Panc1 (cell line): ENCODE results near the gene SKP1. TPM values are rescaled to one million over a fixed set of nuclear protein-coding genes. Genes with fewer than 3 reads are reported as not detected.

Source experiments
- ATAC-seq: fragments of 200-7000 bp; cut with Tn5 transposase; 2 replicates; pipeline ENCODE4 v1.9.1; 2020; ENCODE audit warnings: mild to moderate bottlenecking, moderate library complexity
- BruUV-seq: library from RNA; stranded (reverse); fragments of 400-500 nt; replicated peaks from 2 replicates; lab custom pipeline; 2021; lab: Mats Ljungman, UMichigan
- CTCF ChIA-PET: fragments of 300-600 bp; sonication (Branson Sonifier 250); formaldehyde crosslinking; loops from one replicate; lab custom pipeline; 2022; ENCODE audit warnings: antibody characterized with exemption; lab: Charles Lee
- POLR2A ChIA-PET: fragments of 300-600 bp; sonication (Branson Sonifier 250); formaldehyde crosslinking; loops from one replicate; lab custom pipeline; 2022; ENCODE audit warnings: antibody characterized with exemption; lab: Charles Lee
- DNase-seq: peaks from one replicate; pipeline ENCODE4 v3.0.0-alpha.2; 2010; ENCODE audit warnings: low read depth, low spot score
- H3K27ac ChIP-seq: 2 replicates; pipeline ENCODE4 v1.5.1; 2011; ENCODE audit warnings: mild to moderate bottlenecking, low read length, inconsistent platforms
- H3K27me3 ChIP-seq: fragments of 200-500 bp; sonication (Bioruptor generic); 2 replicates; pipeline ENCODE4 v1.6.0; 2014; ENCODE audit warnings: low read length, inconsistent platforms; ENCODE audit not compliant: control insufficient read depth, insufficient read depth
- H3K36me3 ChIP-seq: fragments of 200-500 bp; sonication (Bioruptor generic); 2 replicates; pipeline ENCODE4 v1.5.1; 2014; ENCODE audit warnings: inconsistent platforms, mild to moderate bottlenecking, low read length, moderate library complexity; ENCODE audit not compliant: control insufficient read depth, insufficient read depth
- H3K4me1 ChIP-seq: 2 replicates; pipeline ENCODE4 v1.5.1; 2011; ENCODE audit warnings: inconsistent platforms, mild to moderate bottlenecking, low read length, moderate library complexity; ENCODE audit not compliant: control insufficient read depth, insufficient read depth
- H3K4me3 ChIP-seq, 2 experiments: 2 replicates each; pipeline ENCODE4 v1.5.1; 2011 to 2012; ENCODE audit warnings: low read depth in 2 of 2, low read length in 2 of 2, mild to moderate bottlenecking in 2 of 2, inconsistent platforms in 1 of 2, moderate library complexity in 1 of 2
- H3K9me3 ChIP-seq: fragments of 200-500 bp; sonication (Bioruptor generic); 2 replicates; pipeline ENCODE4 v1.5.1; 2014; ENCODE audit warnings: low read depth, mild to moderate bottlenecking, inconsistent platforms, low read length, moderate library complexity; ENCODE audit not compliant: control insufficient read depth, insufficient read depth
- POLR2AphosphoS5 ChIP-seq: IDR thresholded peaks from 2 replicates; pipeline ENCODE4 v1.6.1; 2012; ENCODE audit warnings: mild to moderate bottlenecking, low read depth, low read length, moderate library complexity
- SIN3A ChIP-seq: IDR thresholded peaks from 2 replicates; pipeline ENCODE4 v1.6.1; 2012; ENCODE audit warnings: low read depth, mild to moderate bottlenecking, low read length, moderate library complexity, borderline replicate concordance; ENCODE audit not compliant: insufficient read depth
- TCF7L2 ChIP-seq: IDR thresholded peaks from 2 replicates; pipeline ENCODE4 v1.6.1; 2011; ENCODE audit warnings: mild to moderate bottlenecking, low read depth, low read length, inconsistent platforms
- in situ Hi-C: cut with HindIII; loops from 2 replicates; pipeline ENCODE4 v1.10.0; 2016; ENCODE audit warnings: low sequenced_read_pairs, low pct_unique_long_range_greater_than_20kb
- intact Hi-C: fragments of 100-400 bp; cut with micrococcal nuclease; formaldehyde crosslinking; loops from one replicate; pipeline ENCODE4 v1.10.0; 2022; ENCODE audit not compliant: unreplicated experiment
- total RNA-seq: library from RNA; stranded (reverse); gene quantifications from one replicate; pipeline ENCODE4 v1.2.1, GENCODE V29; 2021; ENCODE audit not compliant: unreplicated experiment
- TF ChIP-seq, protein P1 (sequence below): fragments of 450-650 bp; IDR thresholded peaks from 2 replicates; pipeline ENCODE4 v1.5.1; 2017; ENCODE audit warnings: mild to moderate bottlenecking
- TF ChIP-seq, protein P2 (sequence below), 2 experiments: IDR thresholded peaks; 2 replicates each; pipeline ENCODE4 v1.6.1; 2011 to 2012; ENCODE audit warnings: low read depth in 2 of 2, control low read depth in 1 of 2, low read length in 1 of 2, mild to moderate bottlenecking in 1 of 2, moderate library complexity in 1 of 2; ENCODE audit not compliant: insufficient read depth in 1 of 2

The SKP1 gene
- total RNA-seq, 1 experiment from 2014 or later = 301 TPM

DNA sequence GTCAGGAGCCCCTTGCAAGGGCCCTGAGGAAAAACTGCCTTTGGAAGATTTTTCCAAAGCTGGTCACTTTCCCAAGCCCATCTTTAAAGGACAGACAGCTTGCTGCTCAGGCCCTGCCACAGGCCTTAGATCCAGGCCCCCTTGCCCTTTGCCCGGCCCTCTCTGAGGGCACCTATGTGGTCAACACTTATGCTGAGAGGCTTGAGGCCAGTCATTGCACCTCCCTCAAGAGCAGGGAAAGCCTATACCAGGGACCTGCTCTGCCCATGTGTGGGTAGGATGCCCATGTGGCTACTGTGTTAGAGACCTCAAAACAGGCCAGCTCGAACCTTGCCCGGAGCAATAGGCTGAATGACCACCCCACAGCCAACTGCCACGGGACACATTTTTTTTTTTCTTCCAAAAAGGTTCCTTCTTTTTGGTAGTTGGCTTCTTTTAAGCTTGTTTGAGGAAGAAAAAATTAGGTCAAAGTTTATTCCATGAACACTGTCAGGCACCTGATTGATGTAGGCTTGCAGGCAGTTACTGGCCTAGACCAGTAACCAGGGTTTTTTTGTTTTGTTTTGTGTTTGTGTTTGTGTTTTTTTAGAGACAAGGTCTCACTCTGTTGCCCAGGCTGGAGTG lies 58.4 kb downstream of the SKP1 start:
- ChIA-PET POLR2A (interaction anchor here (0.6 kb wide), 2 partner anchors 11 to 85 kb away, joined by 3 to 4 read pairs; no protein-coding TSS in a partner anchor), CTCF (no interaction called here)
- no TSS peak for BruUV-seq
- no peak for TF ChIP-seq POLR2AphosphoS5
- TF ChIP-seq, protein P1, sequence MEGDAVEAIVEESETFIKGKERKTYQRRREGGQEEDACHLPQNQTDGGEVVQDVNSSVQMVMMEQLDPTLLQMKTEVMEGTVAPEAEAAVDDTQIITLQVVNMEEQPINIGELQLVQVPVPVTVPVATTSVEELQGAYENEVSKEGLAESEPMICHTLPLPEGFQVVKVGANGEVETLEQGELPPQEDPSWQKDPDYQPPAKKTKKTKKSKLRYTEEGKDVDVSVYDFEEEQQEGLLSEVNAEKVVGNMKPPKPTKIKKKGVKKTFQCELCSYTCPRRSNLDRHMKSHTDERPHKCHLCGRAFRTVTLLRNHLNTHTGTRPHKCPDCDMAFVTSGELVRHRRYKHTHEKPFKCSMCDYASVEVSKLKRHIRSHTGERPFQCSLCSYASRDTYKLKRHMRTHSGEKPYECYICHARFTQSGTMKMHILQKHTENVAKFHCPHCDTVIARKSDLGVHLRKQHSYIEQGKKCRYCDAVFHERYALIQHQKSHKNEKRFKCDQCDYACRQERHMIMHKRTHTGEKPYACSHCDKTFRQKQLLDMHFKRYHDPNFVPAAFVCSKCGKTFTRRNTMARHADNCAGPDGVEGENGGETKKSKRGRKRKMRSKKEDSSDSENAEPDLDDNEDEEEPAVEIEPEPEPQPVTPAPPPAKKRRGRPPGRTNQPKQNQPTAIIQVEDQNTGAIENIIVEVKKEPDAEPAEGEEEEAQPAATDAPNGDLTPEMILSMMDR = no peak
- no peak for TF ChIP-seq SIN3A
- no peak for TF ChIP-seq TCF7L2
- TF ChIP-seq, protein P2, sequence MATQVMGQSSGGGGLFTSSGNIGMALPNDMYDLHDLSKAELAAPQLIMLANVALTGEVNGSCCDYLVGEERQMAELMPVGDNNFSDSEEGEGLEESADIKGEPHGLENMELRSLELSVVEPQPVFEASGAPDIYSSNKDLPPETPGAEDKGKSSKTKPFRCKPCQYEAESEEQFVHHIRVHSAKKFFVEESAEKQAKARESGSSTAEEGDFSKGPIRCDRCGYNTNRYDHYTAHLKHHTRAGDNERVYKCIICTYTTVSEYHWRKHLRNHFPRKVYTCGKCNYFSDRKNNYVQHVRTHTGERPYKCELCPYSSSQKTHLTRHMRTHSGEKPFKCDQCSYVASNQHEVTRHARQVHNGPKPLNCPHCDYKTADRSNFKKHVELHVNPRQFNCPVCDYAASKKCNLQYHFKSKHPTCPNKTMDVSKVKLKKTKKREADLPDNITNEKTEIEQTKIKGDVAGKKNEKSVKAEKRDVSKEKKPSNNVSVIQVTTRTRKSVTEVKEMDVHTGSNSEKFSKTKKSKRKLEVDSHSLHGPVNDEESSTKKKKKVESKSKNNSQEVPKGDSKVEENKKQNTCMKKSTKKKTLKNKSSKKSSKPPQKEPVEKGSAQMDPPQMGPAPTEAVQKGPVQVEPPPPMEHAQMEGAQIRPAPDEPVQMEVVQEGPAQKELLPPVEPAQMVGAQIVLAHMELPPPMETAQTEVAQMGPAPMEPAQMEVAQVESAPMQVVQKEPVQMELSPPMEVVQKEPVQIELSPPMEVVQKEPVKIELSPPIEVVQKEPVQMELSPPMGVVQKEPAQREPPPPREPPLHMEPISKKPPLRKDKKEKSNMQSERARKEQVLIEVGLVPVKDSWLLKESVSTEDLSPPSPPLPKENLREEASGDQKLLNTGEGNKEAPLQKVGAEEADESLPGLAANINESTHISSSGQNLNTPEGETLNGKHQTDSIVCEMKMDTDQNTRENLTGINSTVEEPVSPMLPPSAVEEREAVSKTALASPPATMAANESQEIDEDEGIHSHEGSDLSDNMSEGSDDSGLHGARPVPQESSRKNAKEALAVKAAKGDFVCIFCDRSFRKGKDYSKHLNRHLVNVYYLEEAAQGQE (IDR thresholded peaks at IDR 0.05; ENCODE audit: insufficient read depth in 1 of 2, low read depth in 2 of 2, low read length in 1 of 2) = no peak
- intact Hi-C loops (no loop called here), in situ Hi-C loops (no loop called here)
- DNase-seq = no peak
- Histone ChIP-seq H3K36me3 (no peaks in the 10 kb centered on the region), H3K27ac (no peak overlapping the region), H3K4me3 (no peak overlapping the region), H3K27me3 (no peaks in the 10 kb centered on the region), H3K9me3 (no peaks in the 10 kb centered on the region), H3K4me1 (peaks cover 8% of the 10 kb centered on the region)
- ATAC-seq = no peak

DNA sequence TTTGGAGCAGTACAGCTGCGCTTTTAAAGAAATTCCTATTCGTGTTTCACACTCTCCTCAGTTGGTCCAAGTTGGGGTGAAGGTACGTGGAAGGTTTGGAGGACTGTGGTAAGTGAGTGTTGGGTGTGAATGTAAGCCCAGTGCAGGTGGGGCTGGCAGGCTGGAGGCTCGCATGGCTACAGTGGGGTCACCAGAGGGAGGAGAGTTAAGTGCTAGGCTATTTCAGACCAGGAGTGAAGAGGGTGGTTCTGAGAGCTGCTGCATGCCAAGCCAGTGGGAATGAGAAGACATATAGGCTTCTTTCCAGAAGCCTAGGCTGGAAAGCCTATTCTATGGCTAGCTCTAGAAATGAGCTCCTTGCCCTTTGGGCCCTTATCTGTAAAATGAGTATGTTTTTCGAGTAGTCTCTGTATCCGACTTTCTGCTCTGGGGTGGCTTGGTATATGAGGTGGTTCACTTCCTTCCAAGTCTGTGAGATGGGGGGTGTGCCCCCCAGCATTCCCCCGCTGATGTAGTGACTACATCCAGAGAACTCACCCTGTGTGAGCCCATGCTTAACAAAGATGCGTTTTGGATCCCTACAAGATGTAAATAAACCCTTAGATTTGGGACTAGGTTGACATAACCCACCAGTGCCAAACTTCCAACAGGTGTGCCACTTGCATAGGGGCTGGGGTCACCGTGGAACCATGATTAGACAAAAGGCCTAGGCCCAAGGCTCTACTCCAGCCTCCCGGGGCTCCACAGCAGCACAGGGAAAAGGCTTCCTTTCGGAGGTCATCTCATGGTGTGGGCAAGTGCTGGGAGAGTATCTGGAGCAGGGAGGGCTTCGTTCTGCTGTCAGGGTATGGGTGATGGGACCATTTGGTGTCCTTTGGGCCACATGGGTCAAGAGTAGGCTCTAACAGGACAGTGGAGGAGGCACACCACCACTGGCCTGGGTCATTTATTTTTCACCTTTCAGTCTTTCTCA lies 59.7 kb downstream of the SKP1 start:
- in situ Hi-C loops = no loop called here
- intact Hi-C loops = no loop called here
- ATAC-seq (no peak), DNase-seq (no peak)
- BruUV-seq = TSS peak; percentile 78
- CTCF ChIA-PET = interaction anchor here (0.6 to 1.3 kb wide), 3 partner anchors 66 to 117 kb away, joined by 3 to 4 read pairs (median 3); no protein-coding TSS in a partner anchor
- no peak overlapping the region for H3K27ac ChIP-seq
- H3K27me3 ChIP-seq = no peaks in the 10 kb centered on the region
- H3K4me3 ChIP-seq = no peak overlapping the region
- POLR2A ChIA-PET = interaction anchor here (0.6 to 0.9 kb wide), 2 partner anchors 23 to 83 kb away, joined by 3 read pairs; no protein-coding TSS in a partner anchor
- H3K36me3 ChIP-seq = no peaks in the 10 kb centered on the region
- peaks cover 8% of the 10 kb centered on the region for H3K4me1 ChIP-seq
- no peak for TF ChIP-seq TCF7L2
- TF ChIP-seq, protein P1 = no peak
- TF ChIP-seq POLR2AphosphoS5 = no peak
- no peak for TF ChIP-seq SIN3A
- TF ChIP-seq, protein P2 (IDR thresholded peaks at IDR 0.05; ENCODE audit: insufficient read depth in 1 of 2, low read depth in 2 of 2, low read length in 1 of 2) = no peak
- H3K9me3 ChIP-seq = no peaks in the 10 kb centered on the region
